Parathyroid adenoma (tissue), 2 donors: ENCODE results near the gene MAP4.

Source experiments
- H2AFZ ChIP-seq: fragments of 300-600 bp; sonication (generic); one replicate; pipeline ENCODE4 v1.7.0; 2017; ENCODE audit warnings: antibody characterized with exemption, mild to moderate bottlenecking
- H3K27ac ChIP-seq: fragments of 300-600 bp; sonication (generic); one replicate; pipeline ENCODE4 v1.7.0; 2017
- H3K27me3 ChIP-seq: fragments of 300-600 bp; sonication (generic); one replicate; pipeline ENCODE4 v1.7.0; 2017; ENCODE audit warnings: low read length; ENCODE audit not compliant: control insufficient read depth, insufficient read depth
- H3K36me3 ChIP-seq: fragments of 300-600 bp; sonication (generic); one replicate; pipeline ENCODE4 v1.7.0; 2017; ENCODE audit warnings: low read length; ENCODE audit not compliant: control insufficient read depth, insufficient read depth
- H3K4me1 ChIP-seq: fragments of 300-600 bp; sonication (generic); one replicate; pipeline ENCODE4 v1.7.0; 2017; ENCODE audit warnings: control low read depth
- H3K4me2 ChIP-seq: fragments of 300-600 bp; sonication (generic); one replicate; pipeline ENCODE4 v1.7.0; 2017; ENCODE audit warnings: low read length
- H3K4me3 ChIP-seq: fragments of 300-600 bp; sonication (generic); one replicate; pipeline ENCODE4 v1.7.0; 2017; ENCODE audit warnings: low read depth, low read length
- H3K79me2 ChIP-seq: fragments of 300-600 bp; sonication (generic); one replicate; pipeline ENCODE4 v1.7.0; 2017; ENCODE audit warnings: control low read depth
- H3K9ac ChIP-seq: fragments of 300-600 bp; sonication (generic); one replicate; pipeline ENCODE4 v1.7.0; 2017; ENCODE audit warnings: mild to moderate bottlenecking
- H3K9me3 ChIP-seq: fragments of 300-600 bp; sonication (generic); one replicate; pipeline ENCODE4 v1.7.0; 2017; ENCODE audit warnings: low read length; ENCODE audit not compliant: control insufficient read depth
- CTCF ChIP-seq: fragments of 300-600 bp; sonication (generic); IDR thresholded peaks from one replicate; pipeline ENCODE4 v1.7.0; 2017; ENCODE audit warnings: antibody characterized with exemption, mild to moderate bottlenecking
- donor health status: primary hyperparathyroidism.

MAP4 gene

DNA sequence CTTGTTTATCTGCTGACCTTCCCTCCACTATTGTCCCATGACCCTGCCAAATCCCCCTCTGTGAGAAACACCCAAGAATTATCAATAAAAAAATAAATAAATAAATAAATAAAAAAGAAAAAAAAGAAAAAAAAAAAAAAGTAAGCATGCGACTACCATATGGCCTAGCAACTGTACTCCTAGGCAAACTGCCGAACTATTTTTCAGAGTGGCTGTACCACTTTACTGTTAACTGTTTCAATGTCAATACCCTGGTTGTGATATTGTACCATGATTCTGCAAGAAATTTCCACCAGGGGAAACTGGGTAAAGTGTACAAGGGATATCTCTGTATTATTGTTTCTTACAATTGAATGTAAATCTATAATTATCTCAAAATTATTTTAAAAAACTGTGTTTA is 41.3 kb upstream of the MAP4 start:
- H3K79me2 ChIP-seq, result peaks cover 7% of the 10 kb centered on the region
- TF ChIP-seq CTCF, result no peak
- no peaks in the 10 kb centered on the region for H3K27me3 ChIP-seq
- H3K4me3 ChIP-seq, result no peak overlapping the region
- H3K4me2 ChIP-seq, result no peak overlapping the region
- H3K4me1 ChIP-seq, result no peaks in the 10 kb centered on the region
- no peaks in the 10 kb centered on the region for H3K36me3 ChIP-seq
- H3K9ac ChIP-seq, result no peak overlapping the region
- H3K9me3 ChIP-seq, result no peaks in the 10 kb centered on the region
- no peak overlapping the region for H2AFZ ChIP-seq
- no peak overlapping the region for H3K27ac ChIP-seq

GRCh38 chr3:48047841-48048464 is 31.7 kb upstream of the MAP4 start:
- H3K79me2 ChIP-seq, result peaks cover 9% of the 10 kb centered on the region
- no peaks in the 10 kb centered on the region for H3K27me3 ChIP-seq
- H3K4me1 ChIP-seq, result peaks cover 8% of the 10 kb centered on the region
- no peaks in the 10 kb centered on the region for H3K36me3 ChIP-seq
- H3K4me2 ChIP-seq, result no peak overlapping the region
- H3K9ac ChIP-seq, result no peak overlapping the region
- no peak overlapping the region for H3K27ac ChIP-seq
- H2AFZ ChIP-seq, result no peak overlapping the region
- H3K9me3 ChIP-seq, result no peaks in the 10 kb centered on the region
- TF ChIP-seq CTCF, result no peak
- no peak overlapping the region for H3K4me3 ChIP-seq

- Histone ChIP-seq H3K27me3 (no peaks in the 10 kb centered on the region), H3K4me2 (no peak overlapping the region), H3K27ac (no peak overlapping the region), H3K79me2 (peaks cover 5% of the 10 kb centered on the region), H3K9me3 (no peaks in the 10 kb centered on the region), H2AFZ (no peak overlapping the region), H3K9ac (no peak overlapping the region), H3K36me3 (no peaks in the 10 kb centered on the region), H3K4me1 (peaks cover 3% of the 10 kb centered on the region), H3K4me3 (no peak overlapping the region)
- TF ChIP-seq CTCF, result no peak
Measured at GRCh38 chr3:48042071-48042760, 26.0 kb upstream of the MAP4 start.

DNA sequence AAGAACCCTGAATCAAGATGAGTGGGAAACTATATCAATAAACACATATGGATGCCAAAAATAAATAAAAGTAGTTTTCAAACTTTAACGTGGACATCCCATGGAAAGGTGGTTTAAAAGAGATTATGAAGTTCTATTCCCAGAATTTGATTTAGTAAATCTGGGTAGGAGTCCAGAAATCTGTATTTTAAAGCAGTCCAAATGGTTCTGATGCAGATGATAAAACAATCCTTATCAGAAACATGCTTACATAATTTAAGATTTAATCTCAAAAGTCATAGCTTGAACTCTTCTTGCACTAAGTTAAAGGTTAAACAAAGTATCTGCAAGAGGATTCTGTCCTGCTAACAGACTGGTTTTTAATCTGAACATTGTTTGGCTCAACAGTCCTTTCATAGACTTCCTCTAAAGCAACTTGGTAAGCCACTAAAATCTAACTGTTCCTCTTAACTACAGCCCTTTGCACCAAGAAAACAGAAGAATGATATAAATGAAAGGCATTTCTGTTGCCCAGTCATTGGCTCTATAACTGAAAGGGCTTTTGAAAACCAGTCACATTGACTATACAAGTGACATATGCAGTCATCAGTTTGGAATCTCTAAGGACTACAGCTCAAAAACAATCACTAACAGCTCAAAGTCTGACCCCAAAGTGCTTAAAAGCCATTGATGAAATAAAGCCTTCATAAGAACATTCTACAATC is 23.4 kb upstream of the MAP4 start:
- Histone ChIP-seq H3K9me3 (no peaks in the 10 kb centered on the region), H3K4me3 (no peak overlapping the region), H3K79me2 (peaks cover 4% of the 10 kb centered on the region), H3K27ac (no peak overlapping the region), H3K4me2 (no peak overlapping the region), H3K27me3 (no peaks in the 10 kb centered on the region), H3K9ac (no peak overlapping the region), H3K36me3 (no peaks in the 10 kb centered on the region), H3K4me1 (peaks cover 3% of the 10 kb centered on the region), H2AFZ (no peak overlapping the region)
- no peak for TF ChIP-seq CTCF
